ENCODE data around the gene MNT. TPM values are rescaled to one million over a fixed set of nuclear protein-coding genes. Genes with fewer than 3 reads are reported as not detected.
A peak's percentile ranks its signal among the peaks of the same experiment; 100 is the strongest.

Gene MNT
- total and polyA plus RNA-seq, 9 of the 15 experiments (the other 6 are each of a cell fraction or from before 2014, with no cell fraction given) = 0.18 to 23.8 (median 5.3) TPM

GRCh38 chr17:2394775-2395201, 6.1 kb downstream of the MNT start:
- Histone ChIP-seq H3K36me3 (ENCODE audit: control insufficient read depth, insufficient read depth, low read length) (peaks cover 23% of the 10 kb centered on the region; the same call in 2 of the 3 replicates), H3K4me3 (no peak overlapping the region), H3K79me2 (ENCODE audit: control insufficient read depth, insufficient read depth, low read length) (peaks cover 76% of the 10 kb centered on the region), H4K20me1 (replicated peaks; ENCODE audit: control insufficient read depth, insufficient read depth, low read length) (0 out of 2 replicates have a peak, but pooled peaks cover 3% of the 10 kb centered on the region), H3K9ac (ENCODE audit: insufficient read depth in 1 of 2, low read depth in 2 of 2, low read length in 2 of 2) (peak overlapping the region; percentile 41 to 89; a peak in 3 of 4 replicates), H3K9me1 (ENCODE audit: control insufficient read depth, insufficient read depth, low read length) (peaks cover 3% of the 10 kb centered on the region), H3K27ac (ENCODE audit: extremely low read depth, low read depth, low read length) (no peak overlapping the region), H2AFZ (ENCODE audit: low read depth, low read length) (no peak overlapping the region), H3K27me3 (ENCODE audit: control insufficient read depth in 2 of 2, insufficient read depth in 2 of 2, low read length in 2 of 2) (no peaks in the 10 kb centered on the region), H3K9me3 (replicated peaks; ENCODE audit: control insufficient read depth, insufficient read depth, low read depth, low read length) (no peaks in the 10 kb centered on the region), H3K4me1 (replicated peaks in 1 of 2; ENCODE audit: control insufficient read depth in 2 of 2, insufficient read depth in 2 of 2, low read length in 2 of 2) (peaks cover 46 to 73% of the 10 kb centered on the region in 2 experiments), H3K4me2 (ENCODE audit: insufficient read depth, low read length) (peak overlapping the region; percentile 68; the same call in 1 of the 2 replicates)
- ChIA-PET POLR2A (interaction anchor here (0.6 to 4.0 kb wide), 2 partner anchors 12 to 312 kb away, joined by 4 to 24 read pairs; no protein-coding TSS in a partner anchor), CTCF (ENCODE audit: low intra/inter-chr PET ratio) (no interaction called here)
- BruUV-seq (replicated peaks) = no TSS peak
- DNase-seq (ENCODE audit: extremely low read depth in 1 of 4, low spot score in 3 of 4) (no peak), FAIRE-seq (no peak), ATAC-seq (no peak)
- no peak for TF ChIP-seq HINFP (tag; conservative IDR thresholded peaks at IDR 0.05; ENCODE audit: low read depth)
- TF ChIP-seq SMAD3 (CRISPR knock-in tag; conservative IDR thresholded peaks at IDR 0.05) = no peak
- no peak for TF ChIP-seq RFX7 (CRISPR knock-in tag; IDR thresholded peaks at IDR 0.05)
- no peak for TF ChIP-seq CREB3 (tag; conservative IDR thresholded peaks at IDR 0.05; ENCODE audit: low read depth)
- TF ChIP-seq SAFB (IDR thresholded peaks at IDR 0.05; ENCODE audit: borderline replicate concordance, low read depth, low read length) = no peak
- no peak for TF ChIP-seq SPI1 (IDR thresholded peaks at IDR 0.05; ENCODE audit: borderline replicate concordance, low read depth, low read length)
- TF ChIP-seq STAT5B (CRISPR knock-in tag; IDR thresholded peaks at IDR 0.05) = no peak
- TF ChIP-seq POLR2AphosphoS5 (IDR thresholded peaks at IDR 0.05; ENCODE audit: control insufficient read depth, insufficient read depth, low read depth, low read length) = no peak
- TF ChIP-seq ZKSCAN8 (CRISPR knock-in tag; IDR thresholded peaks at IDR 0.05) = no peak
- no peak for TF ChIP-seq ZNF408 (CRISPR knock-in tag; IDR thresholded peaks at IDR 0.05; ENCODE audit: low read depth)
- TF ChIP-seq ID3 (CRISPR knock-in tag; IDR thresholded peaks at IDR 0.05) = no peak
- TF ChIP-seq ID3 (tag; IDR thresholded peaks at IDR 0.05) = no peak
- no peak for TF ChIP-seq ZSCAN32 (CRISPR knock-in tag; IDR thresholded peaks at IDR 0.05)
- TF ChIP-seq SMAD4 (CRISPR knock-in tag; conservative IDR thresholded peaks at IDR 0.05) = no peak
- TF ChIP-seq ZNF511 (CRISPR knock-in tag; IDR thresholded peaks at IDR 0.05) = no peak
- no peak for TF ChIP-seq CREB3L1 (IDR thresholded peaks at IDR 0.05; ENCODE audit: borderline replicate concordance, low read depth)
- in situ Hi-C loops (cut with MboI) = no loop called here
- intact Hi-C loops (cut with micrococcal nuclease) = no loop called here
- WGBS (ENCODE audit: insufficient coverage, low coverage, missing lambda C conversion rate) = 90% methylated on average over 2 of the region's 16 CpGs

All from K562 (cell line).